ENCODE measurements around the gene EIF4A2. TPM values are rescaled to one million over a fixed set of nuclear protein-coding genes. Genes with fewer than 3 reads are reported as not detected.

Gene EIF4A2
- total and polyA plus RNA-seq, 2 of the 13 experiments (the other 11 are each of a cell fraction or from before 2014, with no cell fraction given) = 480 to 596 TPM

- TF ChIP-seq MLXIP (CRISPR knock-in tag; IDR thresholded peaks at IDR 0.05; ENCODE audit: borderline replicate concordance) = peak; percentile 51; the same call in 1 of the 2 replicates
- TF ChIP-seq ZNF790 (CRISPR knock-in tag; IDR thresholded peaks at IDR 0.05; ENCODE audit: borderline replicate concordance) = peak; percentile 93; the same call in 1 of the 2 replicates
- TF ChIP-seq HNRNPH1 (optimal IDR thresholded peaks at IDR 0.05; ENCODE audit: low read depth, low read length) = no peak
- no peak for TF ChIP-seq ZNF720 (CRISPR knock-in tag; IDR thresholded peaks at IDR 0.05)
- TF ChIP-seq NR3C1 (CRISPR knock-in tag; IDR thresholded peaks at IDR 0.05) = no peak
- no peak for TF ChIP-seq PAWR (CRISPR knock-in tag; IDR thresholded peaks at IDR 0.05; ENCODE audit: borderline replicate concordance)
- TF ChIP-seq ZXDC (CRISPR knock-in tag; IDR thresholded peaks at IDR 0.05) = peak; percentile 100
- TF ChIP-seq ZNF709 (CRISPR knock-in tag; IDR thresholded peaks at IDR 0.05) = peak; percentile 66; the same call in 1 of the 2 replicates
- TF ChIP-seq YEATS2 (CRISPR knock-in tag; IDR thresholded peaks at IDR 0.05; ENCODE audit: borderline replicate concordance) = peak; percentile 96
- TF ChIP-seq CREM (IDR thresholded peaks at IDR 0.05) = peak; percentile 65; the same call in 1 of the 2 replicates
- no peak for TF ChIP-seq CREM (CRISPR knock-in tag; IDR thresholded peaks at IDR 0.05)
- TF ChIP-seq ZNF615 (CRISPR knock-in tag; IDR thresholded peaks at IDR 0.05; ENCODE audit: borderline replicate concordance) = peak; percentile 97
- TF ChIP-seq TCF12 (IDR thresholded peaks at IDR 0.05) = no peak
- peak; percentile 78; the same call in 1 of the 2 replicates for TF ChIP-seq TCF12 (CRISPR knock-in tag; IDR thresholded peaks at IDR 0.05)
- TF ChIP-seq POLR2AphosphoS5 (IDR thresholded peaks at IDR 0.05; ENCODE audit: low read depth, low read length) = peak; percentile 99
- peak; percentile 75 for TF ChIP-seq TBX2 (CRISPR knock-in tag; IDR thresholded peaks at IDR 0.05; ENCODE audit: borderline replicate concordance)
- peak; percentile 36; the same call in 1 of the 2 replicates for TF ChIP-seq PAXIP1 (CRISPR knock-in tag; conservative IDR thresholded peaks at IDR 0.05)
- peak; percentile 52; the same call in 1 of the 2 replicates for TF ChIP-seq HES4 (CRISPR knock-in tag; IDR thresholded peaks at IDR 0.05; ENCODE audit: borderline replicate concordance)
- TF ChIP-seq NCOA1 (CRISPR knock-in tag; IDR thresholded peaks at IDR 0.05) = 0 out of 2 replicates have a peak, but pooled peaks have one; percentile 24
- peak; percentile 19; the same call in 1 of the 2 replicates for TF ChIP-seq RARA (CRISPR knock-in tag; IDR thresholded peaks at IDR 0.05)
- no peak for TF ChIP-seq ZNF44 (CRISPR knock-in tag; IDR thresholded peaks at IDR 0.05)
- TF ChIP-seq ZNF501 (CRISPR knock-in tag; IDR thresholded peaks at IDR 0.05) = peak; percentile 94
These were observed at the start of gene EIF4A2 (continued) for GRCh38 chr3:186783058-186783730.
